Measurements from ENCODE around the gene GPC6.

The GPC6 gene

GRCh38 chr13:94296471-94296870, 1069.9 kb downstream of the GPC6 start:
- H3K4me1 ChIP-seq (ENCODE audit: insufficient read depth, low read length, severe bottlenecking), result no peaks in the 10 kb centered on the region
- no peak overlapping the region for H3K4me3 ChIP-seq (ENCODE audit: low read depth, low read length, poor library complexity, severe bottlenecking)
- no peaks in the 10 kb centered on the region for H3K79me2 ChIP-seq (ENCODE audit: insufficient read depth, low read length)
- no peak for TF ChIP-seq EZH2 (IDR thresholded peaks at IDR 0.05; ENCODE audit: borderline replicate concordance, low read length)
- no peak for TF ChIP-seq CTCF (IDR thresholded peaks at IDR 0.05; ENCODE audit: low read length)
- no peak overlapping the region for H3K4me2 ChIP-seq (ENCODE audit: low read length)
- no peaks in the 10 kb centered on the region for H3K36me3 ChIP-seq (ENCODE audit: insufficient read depth, low read length)
- no peak overlapping the region for H2AFZ ChIP-seq (ENCODE audit: low read length)
- no peaks in the 10 kb centered on the region for H3K27me3 ChIP-seq (ENCODE audit: insufficient read depth, low read length)
- H3K9ac ChIP-seq (ENCODE audit: low read length), result no peak overlapping the region
- H3K9me3 ChIP-seq (ENCODE audit: low read length), result no peaks in the 10 kb centered on the region
- H4K20me1 ChIP-seq (ENCODE audit: insufficient read depth, low read length), result no peaks in the 10 kb centered on the region
- H3K27ac ChIP-seq (ENCODE audit: low read depth, low read length, poor library complexity, severe bottlenecking), result no peak overlapping the region
- H3K9me2 ChIP-seq (ENCODE audit: low read depth, low read length), result no peaks in the 10 kb centered on the region
- no peaks in the 10 kb centered on the region for H3F3A ChIP-seq (ENCODE audit: insufficient read depth, low read length)

GRCh38 chr13:94298346-94298745, 1071.7 kb downstream of the GPC6 start:
- Histone ChIP-seq H4K20me1 (ENCODE audit: insufficient read depth, low read length) (no peaks in the 10 kb centered on the region), H3K79me2 (ENCODE audit: insufficient read depth, low read length) (no peaks in the 10 kb centered on the region), H3K4me3 (ENCODE audit: low read depth, low read length, poor library complexity, severe bottlenecking) (no peak overlapping the region), H3K4me2 (ENCODE audit: low read length) (no peak overlapping the region), H3K27ac (ENCODE audit: low read depth, low read length, poor library complexity, severe bottlenecking) (no peak overlapping the region), H2AFZ (ENCODE audit: low read length) (no peak overlapping the region), H3K9ac (ENCODE audit: low read length) (no peak overlapping the region), H3K27me3 (ENCODE audit: insufficient read depth, low read length) (no peaks in the 10 kb centered on the region), H3K36me3 (ENCODE audit: insufficient read depth, low read length) (no peaks in the 10 kb centered on the region), H3K9me2 (ENCODE audit: low read depth, low read length) (no peaks in the 10 kb centered on the region), H3F3A (ENCODE audit: insufficient read depth, low read length) (no peaks in the 10 kb centered on the region), H3K9me3 (ENCODE audit: low read length) (no peaks in the 10 kb centered on the region), H3K4me1 (ENCODE audit: insufficient read depth, low read length, severe bottlenecking) (no peaks in the 10 kb centered on the region)
- TF ChIP-seq EZH2 (IDR thresholded peaks at IDR 0.05; ENCODE audit: borderline replicate concordance, low read length), result no peak
- TF ChIP-seq CTCF (IDR thresholded peaks at IDR 0.05; ENCODE audit: low read length), result no peak

- no peaks in the 10 kb centered on the region for H3K27me3 ChIP-seq (ENCODE audit: insufficient read depth, low read length)
- no peak overlapping the region for H2AFZ ChIP-seq (ENCODE audit: low read length)
- H3K9ac ChIP-seq (ENCODE audit: low read length), result no peak overlapping the region
- H3K4me1 ChIP-seq (ENCODE audit: insufficient read depth, low read length, severe bottlenecking), result no peaks in the 10 kb centered on the region
- no peaks in the 10 kb centered on the region for H4K20me1 ChIP-seq (ENCODE audit: insufficient read depth, low read length)
- H3F3A ChIP-seq (ENCODE audit: insufficient read depth, low read length), result no peaks in the 10 kb centered on the region
- H3K9me3 ChIP-seq (ENCODE audit: low read length), result no peaks in the 10 kb centered on the region
- no peak overlapping the region for H3K4me2 ChIP-seq (ENCODE audit: low read length)
- no peaks in the 10 kb centered on the region for H3K79me2 ChIP-seq (ENCODE audit: insufficient read depth, low read length)
- no peak overlapping the region for H3K27ac ChIP-seq (ENCODE audit: low read depth, low read length, poor library complexity, severe bottlenecking)
- TF ChIP-seq EZH2 (IDR thresholded peaks at IDR 0.05; ENCODE audit: borderline replicate concordance, low read length) (no peak), CTCF (IDR thresholded peaks at IDR 0.05; ENCODE audit: low read length) (no peak)
- H3K9me2 ChIP-seq (ENCODE audit: low read depth, low read length), result no peaks in the 10 kb centered on the region
- H3K36me3 ChIP-seq (ENCODE audit: insufficient read depth, low read length), result no peaks in the 10 kb centered on the region
- no peak overlapping the region for H3K4me3 ChIP-seq (ENCODE audit: low read depth, low read length, poor library complexity, severe bottlenecking)
Observed at GRCh38 chr13:94300401-94300800, 1073.8 kb downstream of the GPC6 start.

Data from OCI-LY1 (cell line).